Stimulated activated CD8-positive, alpha-beta memory T cell treated with anti-CD3 and anti-CD28 coated beads, Interleukin-7, amount 100 ng/mL, for 4 hours (primary cell): ENCODE results near the gene NKPD1.

ENCODE experiments used
- DNase-seq, 2 donors: peaks; one replicate each; pipeline ENCODE4 v3.0.0-alpha.2; 2020; ENCODE audit warnings: low read depth in 2 of 2

NKPD1 gene

GRCh38 chr19:45154064-45154827 is 6.5 kb downstream of the NKPD1 start:
- DNase-seq, result no peak

- peak; percentile 5 to 30 for DNase-seq
Measured at GRCh38 chr19:45153339-45154063, 7.3 kb downstream of the NKPD1 start.

- peak; percentile 21 to 48 for DNase-seq
Measured at GRCh38 chr19:45152504-45153338, 8.1 kb downstream of the NKPD1 start.

- DNase-seq, result no peak
Measured at GRCh38 chr19:45151821-45152503, 8.8 kb downstream of the NKPD1 start.

GRCh38 chr19:45151320-45151719 is 9.5 kb downstream of the NKPD1 start:
- no peak for DNase-seq

GRCh38 chr19:45150751-45151281 is 10.0 kb downstream of the NKPD1 start:
- DNase-seq, result no peak

GRCh38 chr19:45150180-45150579 is 10.6 kb downstream of the NKPD1 start:
- no peak for DNase-seq

GRCh38 chr19:45149129-45149528 is 11.7 kb downstream of the NKPD1 start:
- DNase-seq, result no peak

- DNase-seq, result no peak
Measured at GRCh38 chr19:45147835-45148676, 12.7 kb downstream of the NKPD1 start.

GRCh38 chr19:45146741-45147205 is 14.0 kb downstream of the NKPD1 start:
- no peak for DNase-seq

GRCh38 chr19:45146251-45146650 is 14.5 kb downstream of the NKPD1 start:
- DNase-seq, result no peak

- DNase-seq, result no peak
Measured at GRCh38 chr19:45145270-45146189, 15.3 kb downstream of the NKPD1 start.

- no peak for DNase-seq
Measured at GRCh38 chr19:45144431-45145269, 16.1 kb downstream of the NKPD1 start.

- no peak for DNase-seq
Measured at GRCh38 chr19:45142726-45143110, 18.1 kb downstream of the NKPD1 start.

- DNase-seq, result no peak
Measured at GRCh38 chr19:45142016-45142725, 18.6 kb downstream of the NKPD1 start.

- no peak for DNase-seq
Measured at GRCh38 chr19:45141203-45141900, 19.4 kb downstream of the NKPD1 start.

- no peak for DNase-seq
Measured at GRCh38 chr19:45140533-45140932, 20.2 kb downstream of the NKPD1 start.
